HG02610 (cell line): ENCODE data around the gene EEF2.
"Not testable (repeated sequence)": the region's sequence is repeated elsewhere in the genome, so short reads cannot be mapped to it uniquely, and the experiment has no call there.

Experiments
- ATAC-seq: cut with Tn5 transposase; IDR thresholded peaks from one replicate; pipeline ENCODE4 v1.9.1; 2021; ENCODE audit warnings: mild to moderate bottlenecking, moderate library complexity; ENCODE audit not compliant: unreplicated experiment

Gene EEF2

GRCh38 chr19:4015705-4016402 lies 30.6 kb upstream of the EEF2 start:
- ATAC-seq = no peak

- ATAC-seq = no peak
Observed at GRCh38 chr19:4014541-4015491, 29.6 kb upstream of the EEF2 start.

GRCh38 chr19:4013886-4014540 lies 28.8 kb upstream of the EEF2 start:
- ATAC-seq = no peak

- ATAC-seq = no peak
Observed at GRCh38 chr19:4012975-4013634, 27.8 kb upstream of the EEF2 start.

GRCh38 chr19:4012092-4012974 lies 27.1 kb upstream of the EEF2 start:
- no peak for ATAC-seq

- ATAC-seq = not testable (repeated sequence)
Observed at GRCh38 chr19:4011430-4011829, 26.2 kb upstream of the EEF2 start.

- no peak for ATAC-seq
Observed at GRCh38 chr19:4010808-4011110, 25.5 kb upstream of the EEF2 start.

GRCh38 chr19:4009990-4010807 lies 24.9 kb upstream of the EEF2 start:
- no peak for ATAC-seq

- ATAC-seq = no peak
Observed at GRCh38 chr19:4007836-4008539, 22.7 kb upstream of the EEF2 start.

GRCh38 chr19:4007021-4007835 lies 22.0 kb upstream of the EEF2 start, which contains the start of gene PIAS4:
TSS of gene PIAS4 (plus strand) at chr19:4007736. CDS start at chr19:4007761, 25 bp downstream.
- peak; percentile 79 for ATAC-seq

- not testable (repeated sequence) for ATAC-seq
Observed at GRCh38 chr19:4005436-4005835, 20.2 kb upstream of the EEF2 start.

- ATAC-seq = not testable (repeated sequence)
Observed at GRCh38 chr19:4000798-4001197, 15.5 kb upstream of the EEF2 start.

GRCh38 chr19:3998667-3999412 lies 13.6 kb upstream of the EEF2 start:
- ATAC-seq = not testable (repeated sequence)

- no peak for ATAC-seq
Observed at GRCh38 chr19:3995607-3996006, 10.3 kb upstream of the EEF2 start.

GRCh38 chr19:3990815-3991117 lies 5.5 kb upstream of the EEF2 start:
- no peak for ATAC-seq

GRCh38 chr19:3987619-3988371 lies 2.5 kb upstream of the EEF2 start:
- no peak for ATAC-seq
